Measurements from ENCODE around the gene NRG2. TPM values are rescaled to one million over a fixed set of nuclear protein-coding genes. Genes with fewer than 3 reads are reported as not detected.
A peak's percentile ranks its signal among the peaks of the same experiment; 100 is the strongest.

Gene NRG2
- total RNA-seq, 1 donor from 2014 or later: 1.9 TPM

DNA sequence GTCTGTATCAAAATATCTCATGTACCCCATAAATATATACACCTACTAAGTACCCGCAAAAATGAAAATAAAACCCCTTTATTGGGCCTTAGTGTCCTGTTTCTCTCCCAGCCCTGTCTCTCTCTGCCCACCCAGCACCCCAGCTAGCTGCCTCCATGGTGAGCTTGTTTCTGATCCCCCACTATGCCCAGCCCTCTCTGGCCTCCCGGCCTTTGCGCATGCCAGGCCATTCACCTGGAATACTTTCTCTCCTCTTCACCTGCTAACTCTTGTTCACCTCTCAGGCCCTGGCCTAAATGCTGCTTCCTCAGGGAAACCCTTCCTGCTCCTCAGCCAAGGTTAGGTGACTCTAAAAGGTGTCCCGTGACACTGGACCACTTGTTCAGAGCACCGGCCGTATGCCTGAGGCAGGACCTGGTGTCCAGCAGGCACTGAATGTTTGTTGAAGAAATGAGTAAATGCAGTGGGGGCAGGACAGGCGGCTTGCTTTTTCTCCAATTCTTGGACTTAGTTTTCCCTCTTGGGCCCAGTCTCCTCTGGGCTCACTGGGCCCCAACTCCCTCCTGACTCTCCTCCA, 189.0 kb downstream of the NRG2 start:
- ATAC-seq: no peak

DNA sequence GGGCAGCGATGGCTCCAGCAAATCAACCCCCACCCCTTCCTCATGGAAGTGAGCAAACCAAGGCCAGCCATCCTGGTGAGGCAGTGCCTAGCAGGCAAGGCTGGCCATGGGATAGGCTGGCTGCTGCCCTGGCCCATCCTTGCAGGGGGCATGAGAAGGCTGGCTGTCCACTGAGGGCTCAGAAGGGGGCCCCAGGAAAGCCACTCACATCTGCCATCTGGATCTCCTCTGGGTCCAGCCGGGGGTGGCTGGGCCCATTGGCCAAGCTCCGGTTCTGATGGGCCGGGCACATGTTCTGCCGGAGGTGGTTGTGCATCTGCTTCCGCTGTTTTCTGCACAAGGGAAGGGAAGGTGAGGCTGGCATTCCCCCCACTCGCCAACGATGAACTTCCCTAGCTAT, 190.4 kb downstream of the NRG2 start:
- no peak for ATAC-seq

DNA sequence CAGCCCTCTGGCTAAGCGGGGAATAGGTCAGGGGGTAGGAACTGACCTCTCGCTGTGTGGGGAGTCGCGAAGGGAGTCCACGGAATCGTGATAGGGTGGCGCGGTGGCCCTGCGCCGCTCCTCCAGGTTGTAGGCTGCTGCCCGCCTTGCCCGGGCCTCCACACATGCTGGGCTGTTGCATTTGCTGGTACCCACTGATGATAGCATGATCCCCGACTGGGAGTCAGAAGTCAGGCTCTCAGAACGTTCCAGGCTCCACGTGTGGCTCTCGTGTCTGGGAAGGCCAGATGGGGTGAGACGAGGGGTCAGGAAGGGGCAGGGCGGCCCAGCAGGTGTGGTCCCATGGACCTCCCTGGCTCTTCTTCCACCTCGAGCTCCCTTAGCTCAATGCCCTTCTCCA, 191.5 kb downstream of the NRG2 start:
- ATAC-seq: no peak

DNA sequence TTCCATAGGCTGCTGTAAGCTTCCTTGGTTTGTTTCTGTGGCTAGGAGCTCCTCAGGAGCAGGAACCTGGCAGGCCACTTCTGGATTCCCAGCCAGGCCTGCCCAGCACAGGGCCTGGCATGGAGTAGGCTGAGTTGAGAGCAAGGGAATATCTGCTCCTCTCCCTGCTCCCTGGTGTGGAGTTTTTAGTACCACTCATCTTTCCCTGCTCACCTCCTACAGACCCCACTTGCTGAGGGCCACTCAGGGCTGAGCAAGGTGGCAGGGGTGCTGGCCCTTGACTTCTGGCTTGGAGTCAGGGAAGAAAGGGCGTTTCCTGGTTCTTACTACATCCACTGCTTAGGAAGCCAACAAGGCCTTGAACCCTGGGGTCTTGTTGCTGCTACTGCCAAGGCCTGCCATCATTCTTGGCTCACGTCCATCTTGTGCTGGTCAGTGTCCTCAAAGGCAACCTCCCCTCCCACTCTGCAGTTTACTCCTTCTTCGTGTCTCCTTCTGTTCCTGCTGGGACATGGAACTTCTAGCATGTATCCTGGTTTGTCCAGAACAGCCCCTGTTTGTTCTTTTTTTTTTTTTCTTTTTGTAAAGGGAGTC, 192.6 kb downstream of the NRG2 start:
- ATAC-seq: peak; percentile 5

DNA sequence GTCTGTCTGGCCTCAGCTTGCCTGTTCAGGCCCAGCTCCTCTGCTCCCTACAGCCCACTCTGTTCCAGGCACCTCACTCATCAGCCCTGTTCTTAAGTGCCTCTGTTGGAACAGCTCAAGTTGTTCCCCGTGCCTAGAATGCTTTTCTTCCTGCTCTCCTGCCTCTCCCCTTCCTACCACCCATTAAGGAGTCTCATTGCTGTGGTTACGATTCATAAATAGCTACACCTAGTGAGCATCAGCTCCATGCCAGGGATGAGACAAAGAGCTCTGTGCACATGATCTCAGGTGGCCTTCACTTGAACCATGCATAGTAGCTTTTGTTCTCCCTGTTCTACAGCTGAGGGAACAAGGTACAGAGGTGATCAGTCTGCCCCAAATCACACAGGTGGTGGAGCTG, 193.2 kb downstream of the NRG2 start:
- peak; percentile 43 for ATAC-seq

DNA sequence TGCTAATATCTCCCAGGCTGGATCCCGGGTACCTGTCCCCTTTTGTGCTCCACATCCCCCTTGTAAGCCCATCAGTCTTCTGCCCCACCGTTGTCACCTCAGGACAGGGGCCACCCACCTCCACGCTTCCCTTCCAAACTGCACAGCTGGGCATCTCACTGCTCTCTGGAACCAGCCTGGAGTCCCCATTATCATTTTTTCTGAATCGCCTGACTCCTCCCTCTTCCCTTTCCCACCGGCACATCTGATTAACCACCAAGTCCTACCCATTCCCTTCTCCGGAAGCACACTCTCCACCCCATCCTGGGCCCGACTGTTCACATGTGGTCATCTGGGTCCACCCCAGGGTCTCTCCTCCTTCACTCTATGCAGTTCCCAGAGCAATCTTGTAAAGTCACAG, 193.6 kb downstream of the NRG2 start:
- ATAC-seq: no peak

DNA sequence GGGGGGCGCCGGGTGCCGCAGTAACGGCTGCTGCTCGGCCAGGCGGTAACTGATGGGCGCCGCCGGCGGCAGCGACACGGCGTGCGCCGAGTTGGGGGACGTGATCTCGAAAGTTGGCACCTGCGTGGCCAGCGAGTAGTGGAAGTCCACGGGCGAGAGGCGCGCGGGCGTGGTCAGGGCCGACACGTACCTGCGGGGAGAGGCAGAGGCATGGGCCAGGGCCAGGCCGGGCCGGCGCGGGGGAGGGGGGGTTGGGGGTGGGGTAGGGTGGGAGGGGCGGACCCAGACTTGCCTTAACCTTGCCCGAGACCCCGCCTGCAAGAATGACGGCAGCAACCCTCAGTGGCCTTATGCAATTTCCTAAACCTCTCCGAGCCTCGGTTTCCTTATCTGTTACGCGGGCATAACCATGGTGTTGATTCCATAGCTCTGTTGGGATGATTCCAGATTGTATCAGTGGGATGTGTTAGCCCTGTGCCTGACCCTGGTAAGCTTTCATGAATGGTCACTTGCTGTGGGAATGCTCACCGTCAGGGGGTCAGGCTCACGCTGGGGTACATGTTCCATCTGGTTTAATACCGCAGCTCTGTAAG, 194.5 kb downstream of the NRG2 start:
- no peak for ATAC-seq

DNA sequence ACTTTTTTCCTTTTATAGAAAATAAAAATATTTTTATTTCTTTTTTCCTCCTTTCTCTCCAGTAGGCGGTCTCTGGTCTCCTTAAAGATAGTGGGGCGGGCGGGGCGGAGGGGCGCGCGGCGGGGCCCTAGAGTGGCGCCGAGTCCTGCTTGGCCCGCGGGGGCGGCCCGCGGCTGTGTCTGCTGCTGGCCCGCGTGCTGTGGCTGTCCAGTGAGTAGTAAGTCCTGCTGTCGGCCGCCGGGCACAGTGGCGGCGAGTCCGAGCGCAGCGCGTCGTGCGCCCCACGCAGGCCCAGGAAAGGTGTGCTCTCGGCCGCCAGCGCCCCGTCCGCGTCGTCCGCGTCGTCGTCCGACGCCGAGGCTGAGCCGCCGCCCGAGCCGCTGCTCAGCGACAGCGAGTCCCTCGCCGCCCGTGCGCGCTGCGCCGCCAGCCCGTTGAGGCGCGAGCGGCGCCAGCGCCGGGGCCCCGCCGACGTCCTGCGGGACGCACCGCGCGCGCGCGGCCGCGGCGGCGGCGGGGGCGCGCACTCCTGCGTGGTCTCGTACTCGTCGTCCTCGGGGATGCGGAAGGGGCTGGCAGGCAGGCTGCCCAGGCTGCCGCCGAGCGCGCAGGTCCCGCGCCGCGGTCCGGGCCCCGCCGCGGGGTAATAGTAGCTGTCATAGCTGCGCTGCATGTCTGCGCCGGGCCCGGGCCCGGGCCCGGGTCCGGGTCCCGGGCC, 195.2 kb downstream of the NRG2 start:
- peak; percentile 56 for ATAC-seq

DNA sequence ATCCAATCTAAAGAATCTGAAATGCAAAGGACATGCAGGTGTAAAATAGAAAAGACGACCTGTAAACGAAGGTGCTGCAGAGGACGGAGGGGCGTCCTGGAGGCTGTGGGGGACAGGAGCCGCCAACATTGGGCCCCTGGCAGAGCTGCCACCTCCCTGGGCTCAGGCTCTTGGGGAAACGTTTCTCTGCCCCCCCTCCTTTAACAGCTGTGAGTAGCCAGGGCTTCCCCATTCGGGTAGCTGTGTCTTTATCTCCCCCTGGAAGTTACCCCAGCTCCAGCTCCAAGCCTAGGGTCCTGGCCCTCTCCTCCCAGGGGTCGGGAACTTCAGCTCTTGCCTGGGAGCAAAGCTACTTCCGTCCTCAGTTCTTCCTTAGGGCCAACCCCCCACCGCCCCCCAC, 196.0 kb downstream of the NRG2 start:
- ATAC-seq: no peak

DNA sequence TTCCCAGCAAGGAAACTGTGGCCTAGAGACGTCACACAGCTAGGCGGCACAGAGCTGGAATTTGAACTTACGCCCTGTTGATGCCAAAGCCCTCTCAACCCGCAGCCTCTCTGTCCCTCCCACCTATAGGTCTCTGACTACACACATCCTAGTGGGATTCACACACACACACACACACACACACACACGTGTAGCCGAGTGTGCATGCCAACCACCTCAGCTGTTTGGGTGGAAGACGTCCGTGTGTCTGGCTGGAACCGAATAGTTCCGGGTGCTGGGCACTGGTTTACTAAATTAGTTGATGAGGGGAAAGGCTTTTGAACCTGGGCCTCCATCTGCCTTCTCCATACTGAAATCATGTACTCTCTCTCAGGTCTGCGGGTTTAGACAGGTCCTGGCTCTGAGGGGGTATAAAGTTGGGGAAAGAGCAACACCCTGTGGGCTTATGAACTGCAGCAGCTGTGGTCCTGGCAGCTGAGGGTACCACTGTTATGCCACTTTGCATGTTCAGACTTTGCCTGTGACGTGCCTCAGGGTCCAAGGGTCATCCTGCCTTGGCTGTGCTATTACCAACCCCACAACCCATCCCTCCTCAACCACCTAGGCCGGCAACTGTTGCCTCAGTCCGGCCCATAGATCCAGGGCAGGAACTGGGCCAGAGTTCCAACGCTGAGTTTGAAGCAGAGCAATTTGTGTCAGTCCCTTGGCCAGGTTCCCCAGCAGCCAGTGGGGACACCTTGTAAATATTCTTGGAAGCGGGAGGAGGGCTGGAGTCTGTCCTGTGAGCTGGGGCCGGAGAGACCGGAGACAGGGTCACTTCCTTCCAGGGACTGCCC, 197.0 kb downstream of the NRG2 start:
- ATAC-seq: no peak

DNA sequence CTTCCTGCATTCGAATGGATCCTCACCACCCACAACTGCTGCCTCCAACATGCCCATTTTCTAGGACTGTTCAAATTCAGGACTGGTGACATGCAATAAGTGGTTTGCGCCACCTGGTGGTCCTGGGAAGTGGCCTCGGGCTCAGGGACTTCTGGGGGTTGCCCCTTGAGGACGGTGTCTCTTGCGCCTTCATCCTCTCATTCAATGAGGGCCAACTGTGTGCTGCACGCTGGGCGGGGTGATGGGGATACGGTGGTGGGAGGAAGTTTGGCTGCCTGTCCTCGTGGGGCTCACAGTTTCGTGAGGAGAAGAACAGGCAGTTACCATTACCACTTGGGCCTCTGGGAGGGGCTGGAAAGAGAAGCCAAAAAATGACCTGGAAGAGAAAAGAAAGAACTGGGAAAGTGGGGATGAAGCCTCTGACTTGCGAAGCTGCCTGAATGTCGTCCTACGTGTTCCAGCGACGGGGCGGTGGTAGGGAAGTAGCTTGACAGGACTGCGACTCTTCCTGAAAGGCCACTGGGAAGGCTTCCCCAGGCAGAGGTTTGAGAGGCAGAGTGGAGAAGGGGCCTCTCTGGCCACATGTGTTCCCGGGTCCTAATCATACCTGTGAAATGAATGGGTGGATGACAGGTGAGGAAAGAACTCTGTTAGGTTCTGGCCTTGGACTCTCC, 198.5 kb downstream of the NRG2 start:
- ATAC-seq: peak; percentile 21

DNA sequence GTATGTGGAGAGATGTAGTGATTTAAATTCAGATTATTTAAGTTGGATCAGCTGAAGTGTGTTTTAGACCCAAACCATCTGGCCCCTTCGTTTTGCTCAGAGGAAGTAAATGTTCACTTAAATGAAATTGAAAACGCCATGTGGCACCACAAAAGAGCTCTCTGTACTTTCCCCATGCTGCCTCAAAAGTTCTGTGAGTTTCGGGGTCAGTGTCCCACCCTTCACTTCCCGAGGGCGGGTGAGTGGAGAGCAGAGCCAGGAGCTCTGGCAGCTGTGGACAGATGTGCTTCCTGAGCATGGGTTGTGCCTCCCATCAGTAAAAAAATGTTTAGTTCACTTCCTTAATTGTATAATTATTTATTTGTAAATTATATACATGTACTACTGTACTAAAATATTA, 199.1 kb downstream of the NRG2 start:
- no peak for ATAC-seq

DNA sequence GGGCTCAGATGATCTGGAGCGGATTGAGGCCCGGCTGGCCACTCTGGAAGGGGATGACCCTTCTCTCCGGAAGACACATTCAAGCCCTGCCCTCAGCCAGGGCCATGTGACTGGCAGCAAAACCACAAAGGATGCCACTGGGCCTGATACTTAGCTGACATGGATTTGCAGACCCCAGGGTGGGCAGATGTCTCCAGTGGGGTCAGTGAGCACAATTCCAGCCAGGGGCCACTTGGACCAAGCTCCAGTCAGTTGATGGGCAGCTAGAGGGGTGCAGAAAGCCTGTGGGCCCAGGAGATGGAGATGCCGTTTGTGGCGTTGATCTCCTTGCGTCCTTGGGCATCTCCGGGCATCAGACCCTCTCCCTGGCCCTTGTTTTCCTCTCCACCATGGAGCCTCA, 200.8 kb downstream of the NRG2 start:
- ATAC-seq: no peak

DNA sequence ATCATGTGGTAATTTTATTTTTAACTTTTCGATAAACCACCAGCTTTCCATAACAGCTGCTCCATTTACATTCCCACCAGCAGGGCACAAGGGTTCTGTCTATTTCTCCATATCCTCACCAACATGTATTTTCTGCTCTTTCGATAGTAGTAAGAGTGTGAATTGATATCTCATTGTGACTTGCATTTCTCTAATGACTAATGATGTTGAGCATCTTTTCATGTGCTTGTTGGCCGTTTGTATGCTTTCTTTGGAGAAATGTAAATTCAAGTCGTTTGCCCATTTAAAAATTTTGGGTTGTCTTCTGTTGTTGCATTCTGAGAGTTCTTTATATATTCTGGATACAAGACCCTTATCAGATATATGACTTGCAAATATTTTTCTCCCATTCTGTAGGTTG, 201.6 kb downstream of the NRG2 start:
- no peak for ATAC-seq

DNA sequence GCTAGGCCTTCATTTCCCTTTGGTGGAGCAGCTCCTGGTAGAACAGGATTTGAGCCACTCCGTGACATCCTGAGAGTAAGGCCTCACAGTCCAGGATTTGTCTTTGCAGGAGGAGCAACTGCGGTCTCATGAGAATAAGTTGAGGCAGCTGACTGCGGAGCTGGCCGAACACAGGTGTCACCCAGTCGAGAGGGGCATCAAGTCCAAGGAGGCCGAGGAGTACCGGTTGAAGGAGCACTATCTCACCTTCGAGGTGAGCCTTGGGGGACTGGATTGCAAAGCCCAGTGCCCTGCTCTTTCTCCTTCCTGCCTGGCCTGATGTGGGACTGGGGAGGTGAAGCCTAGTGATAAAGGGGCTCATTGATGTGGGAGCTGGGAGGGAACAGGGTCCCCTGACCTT, 203.2 kb downstream of the NRG2 start:
- no peak for ATAC-seq

DNA sequence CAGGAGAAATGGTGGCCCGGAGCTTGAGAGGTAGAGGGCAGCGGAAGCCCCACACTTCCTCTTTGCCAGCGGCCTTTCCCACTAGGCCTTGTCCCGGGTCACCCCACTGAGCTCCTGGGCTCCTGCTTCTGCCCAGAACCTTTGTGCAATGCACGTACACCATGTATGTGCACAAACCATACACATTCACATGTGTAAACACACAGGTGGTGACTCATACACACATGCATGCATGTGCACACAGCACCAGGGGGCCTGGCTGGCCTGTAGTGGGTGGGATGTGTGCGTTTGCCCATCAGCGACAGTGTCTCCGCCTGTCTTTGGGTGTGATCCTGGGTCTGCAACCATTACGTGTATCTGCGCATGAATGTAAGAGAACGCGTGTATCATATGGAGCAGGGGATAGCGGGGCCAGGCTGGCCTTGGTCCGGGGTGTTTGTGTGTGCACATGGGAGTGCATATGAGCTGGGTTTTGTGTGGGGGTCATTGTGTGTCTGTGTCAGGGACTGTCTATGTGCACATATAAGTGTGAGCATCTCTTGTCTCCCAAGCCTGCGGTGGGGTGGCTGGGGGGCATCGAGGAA, 203.8 kb downstream of the NRG2 start:
- no peak for ATAC-seq

DNA sequence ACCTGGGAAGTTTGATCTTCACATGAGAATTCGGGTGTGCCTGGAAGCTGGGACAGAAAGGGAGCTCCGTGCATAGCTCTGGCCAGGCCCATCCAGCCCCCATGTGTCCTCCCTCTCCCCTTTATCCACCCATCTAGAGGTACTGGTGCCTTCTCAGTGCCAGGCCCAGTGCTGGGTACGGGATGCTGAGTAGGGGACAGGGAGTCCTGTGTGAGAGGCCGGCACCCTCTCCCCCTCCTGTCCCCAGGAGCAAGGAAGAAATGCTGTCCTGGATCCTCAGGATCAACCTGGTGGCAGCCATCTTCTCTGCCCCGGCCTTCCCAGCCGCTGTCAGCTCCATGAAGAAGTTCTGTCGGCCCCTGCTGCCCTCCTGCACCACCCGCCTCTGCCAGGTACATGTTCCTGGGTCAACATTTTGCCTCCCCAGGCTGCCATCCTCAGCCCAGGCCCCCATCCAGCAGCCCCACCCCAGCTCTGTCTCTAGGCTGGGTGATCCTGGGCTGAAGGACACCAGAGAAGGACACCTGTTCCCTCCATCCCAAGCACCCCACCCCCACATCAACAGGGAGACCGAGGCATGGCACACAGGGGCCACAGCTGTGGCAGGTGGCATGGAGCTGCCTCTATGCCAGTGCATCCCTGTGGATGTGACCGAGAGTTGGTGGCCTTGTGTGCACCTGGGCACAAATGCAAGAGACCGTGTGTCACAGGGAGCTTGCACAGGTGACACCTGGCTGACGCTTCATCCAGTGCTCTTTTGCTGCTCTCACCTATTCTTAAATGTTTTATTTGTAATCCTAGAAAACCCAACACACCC, 204.5 kb downstream of the NRG2 start:
- no peak for ATAC-seq

DNA sequence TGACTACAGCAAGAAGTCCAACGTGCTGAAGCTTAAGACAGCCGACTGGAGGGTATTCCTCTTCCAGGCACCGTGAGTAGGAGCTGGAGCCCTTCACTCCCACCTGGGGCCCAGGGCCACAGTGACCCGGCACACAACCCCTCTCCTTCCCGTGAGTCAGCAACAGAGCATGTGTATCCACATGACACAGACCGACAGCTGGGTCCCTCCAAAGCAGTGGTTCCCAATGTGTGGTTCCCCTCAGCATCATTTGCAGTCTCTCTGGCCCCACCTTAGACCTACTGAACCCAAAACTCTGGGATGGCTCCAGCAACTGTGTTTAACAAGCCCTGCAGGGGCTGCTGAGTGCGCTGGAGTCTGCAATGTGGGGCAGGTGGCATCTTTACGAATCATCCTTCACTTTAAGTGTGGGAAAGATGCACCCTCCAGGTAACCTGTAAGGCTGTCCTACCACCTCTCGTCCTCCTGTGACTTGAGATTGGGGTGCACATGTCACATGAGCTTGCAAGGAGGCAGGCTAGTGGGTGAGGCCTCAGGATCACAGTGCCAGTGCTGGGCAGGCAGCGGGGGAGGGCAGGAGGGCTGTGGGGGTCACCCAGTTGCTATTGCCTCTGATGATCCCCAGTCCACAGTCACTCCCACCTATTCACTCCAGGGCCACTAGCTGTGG, 205.3 kb downstream of the NRG2 start:
- ATAC-seq: no peak

DNA sequence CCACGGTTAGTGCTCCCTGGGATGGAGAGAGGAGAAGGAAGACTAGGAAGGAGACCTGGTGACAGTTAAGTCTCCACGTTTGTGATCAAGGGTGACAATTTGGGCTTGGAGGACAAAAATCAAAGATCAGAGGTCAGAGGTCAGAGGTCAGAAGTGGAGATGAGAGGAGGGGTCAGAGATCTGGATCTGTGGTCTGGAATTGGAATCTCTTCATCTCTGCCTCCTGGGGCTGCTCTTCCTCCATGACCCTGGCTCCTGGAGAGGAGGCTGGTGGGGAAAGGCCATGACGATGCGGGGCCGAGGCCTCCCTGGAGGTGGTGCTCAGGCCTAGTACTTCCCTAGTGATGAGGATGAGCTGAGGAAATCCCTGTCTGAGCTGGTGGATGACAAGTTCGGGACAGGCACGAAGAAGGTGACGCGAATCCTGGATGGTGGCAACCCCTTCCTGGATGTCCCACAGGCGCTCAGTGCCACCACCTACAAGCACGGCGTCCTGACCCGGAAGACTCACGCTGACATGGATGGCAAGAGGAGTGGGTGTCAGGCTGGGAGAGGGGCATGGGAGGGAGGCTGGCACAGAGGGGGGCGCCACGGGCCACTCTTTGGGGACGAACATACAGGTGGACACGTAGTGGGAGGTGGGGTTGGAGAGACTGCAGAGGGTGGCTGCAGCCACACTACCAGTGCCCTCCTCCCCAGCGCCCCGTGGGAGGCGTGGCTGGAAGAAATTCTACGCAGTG, 206.5 kb downstream of the NRG2 start:
- ATAC-seq: no peak

DNA sequence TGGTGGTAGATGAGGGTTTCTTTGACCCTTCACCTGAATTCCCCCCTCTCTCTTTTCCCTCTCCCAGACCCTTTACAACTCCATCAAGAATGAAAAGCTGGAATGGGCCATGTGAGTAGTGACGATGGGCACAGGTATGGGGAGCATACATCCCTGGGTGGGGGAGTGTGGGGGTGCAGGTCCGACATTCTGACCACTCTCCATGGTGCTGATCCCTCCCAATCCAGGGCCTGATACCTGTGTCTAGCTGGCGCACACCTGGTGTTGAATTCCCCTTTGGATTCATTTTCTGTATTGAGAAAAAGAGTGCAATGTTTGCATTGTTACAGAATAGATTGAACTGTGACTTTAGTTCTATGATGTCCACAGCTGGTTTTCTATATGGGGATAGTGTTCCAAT, 207.4 kb downstream of the NRG2 start:
- ATAC-seq: no peak
